Activated CD8-positive, alpha-beta memory T cell treated with anti-CD3 and anti-CD28 coated beads, Interleukin-2, amount 10 ng/mL, durations not matched to agents 7 days and 5 days (primary cell): Measurements from ENCODE around the gene SBK3. TPM values are rescaled to one million over a fixed set of nuclear protein-coding genes. Genes with fewer than 3 reads are reported as not detected.

Experiments used
- ATAC-seq: fragments of 150-1000 bp; cut with Tn5 transposase; one replicate; pipeline ENCODE4 v1.10.0; 2021; ENCODE audit warnings: moderate library complexity
- CTCF ChIA-PET: fragments of 350-600 bp; sonication (Branson Sonifier 250); formaldehyde crosslinking; loops from one replicate; lab custom pipeline; 2021; ENCODE audit warnings: antibody characterized with exemption; lab: Charles Lee
- DNase-seq: peaks from one replicate; pipeline ENCODE4 v3.0.0-alpha.2; 2020
- H3K27ac Mint-ChIP-seq: one replicate; pipeline ENCODE4 v1.8.0; 2021; ENCODE audit warnings: mild to moderate bottlenecking, mixed read lengths
- H3K27me3 Mint-ChIP-seq: one replicate; pipeline ENCODE4 v1.8.0; 2021; ENCODE audit warnings: mixed read lengths
- H3K36me3 Mint-ChIP-seq: one replicate; pipeline ENCODE4 v1.8.0; 2021; ENCODE audit warnings: mild to moderate bottlenecking, mixed read lengths
- H3K4me1 Mint-ChIP-seq: one replicate; pipeline ENCODE4 v1.8.0; 2021; ENCODE audit warnings: mixed read lengths
- H3K4me3 Mint-ChIP-seq: one replicate; pipeline ENCODE4 v1.8.0; 2021; ENCODE audit warnings: mild to moderate bottlenecking, moderate library complexity, mixed read lengths
- H3K9me3 Mint-ChIP-seq: one replicate; pipeline ENCODE4 v1.8.0; 2022; ENCODE audit warnings: low read depth, mixed read lengths
- total RNA-seq, 2 experiments: library from RNA; stranded (reverse); gene quantifications; one replicate each; pipeline ENCODE4 v1.2.3, GENCODE V29; 2021

SBK3 gene
- total RNA-seq, 2 experiments from 2014 or later: not detected

GRCh38 chr19:55493645-55494171 lies 51.6 kb downstream of the SBK3 start:
- Mint-ChIP-seq H3K27ac (no peak overlapping the region), H3K4me3 (no peak overlapping the region), H3K36me3 (no peaks in the 10 kb centered on the region), H3K4me1 (no peaks in the 10 kb centered on the region), H3K27me3 (peaks cover 5% of the 10 kb centered on the region), H3K9me3 (no peaks in the 10 kb centered on the region)
- CTCF ChIA-PET: interaction anchor here (0.9 to 6.4 kb wide), 5 partner anchors 8 to 192 kb away, joined by 3 to 45 read pairs (median 3); partner anchors contain the start of gene ZNF628
- ATAC-seq: no peak
- no peak for DNase-seq

DNA sequence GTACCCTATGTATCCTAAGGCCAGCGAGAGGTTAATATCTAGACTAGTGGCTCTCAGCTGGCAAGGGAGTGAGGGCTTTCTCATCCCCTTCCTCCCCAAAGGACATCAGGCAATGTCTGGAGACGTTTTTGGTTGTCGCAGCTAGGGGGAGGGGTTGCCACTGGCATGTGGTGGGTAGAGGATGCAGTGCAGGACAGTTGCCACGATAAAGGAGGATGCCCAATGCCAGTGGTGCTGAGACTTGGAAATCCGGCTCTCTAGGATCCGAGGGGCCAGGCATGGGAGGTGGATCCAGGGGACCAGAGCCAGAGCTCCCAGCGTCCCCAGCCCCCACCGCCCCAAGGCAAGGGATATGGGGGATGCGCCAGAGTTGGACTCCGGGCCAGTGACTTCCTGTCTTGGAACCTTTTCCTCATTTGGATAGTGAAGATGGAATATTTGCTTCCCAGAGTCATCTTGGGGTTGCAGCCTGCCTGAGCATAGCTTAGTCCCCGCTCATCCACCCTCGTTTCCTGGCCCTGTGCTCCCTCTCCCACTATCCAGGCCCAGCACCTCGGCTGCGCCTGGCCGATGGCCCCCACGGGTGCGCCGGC lies 52.2 kb downstream of the SBK3 start:
- Mint-ChIP-seq H3K9me3 (no peaks in the 10 kb centered on the region), H3K36me3 (no peaks in the 10 kb centered on the region), H3K4me3 (no peak overlapping the region), H3K27ac (no peak overlapping the region), H3K27me3 (peaks cover 5% of the 10 kb centered on the region), H3K4me1 (no peaks in the 10 kb centered on the region)
- CTCF ChIA-PET: interaction anchor here (0.8 to 6.4 kb wide), 4 partner anchors 8 to 191 kb away, joined by 3 to 45 read pairs (median 3); no protein-coding TSS in a partner anchor
- no peak for ATAC-seq
- no peak for DNase-seq

DNA sequence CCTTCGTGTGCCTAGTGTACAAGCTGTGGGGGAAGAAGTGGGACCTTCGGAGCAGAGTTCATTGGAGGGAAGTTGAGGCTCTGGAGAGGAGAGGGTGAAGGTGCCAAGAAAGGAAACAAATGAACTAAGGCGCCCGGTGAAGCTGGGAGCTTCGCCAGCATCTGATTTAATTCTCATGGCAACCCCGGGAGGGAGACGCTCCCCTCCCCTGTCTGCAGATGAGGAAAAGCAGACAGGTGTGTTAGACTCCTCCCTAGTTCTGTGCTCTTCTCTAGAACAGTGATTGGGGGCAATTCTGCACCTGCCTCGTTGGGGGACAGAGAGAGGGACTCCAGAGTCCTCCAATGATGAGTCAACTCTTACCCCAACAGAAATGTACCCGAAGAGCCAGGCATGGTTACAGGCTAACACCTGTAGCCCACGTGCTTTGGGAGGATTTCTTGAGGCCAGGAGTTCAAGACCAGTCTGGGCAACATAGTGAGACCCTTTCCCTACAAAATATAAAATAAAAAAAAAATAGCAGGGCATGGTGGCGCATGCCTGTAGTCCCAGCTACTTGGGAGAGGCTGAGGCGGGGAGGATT lies 52.9 kb downstream of the SBK3 start:
- Mint-ChIP-seq H3K9me3 (no peaks in the 10 kb centered on the region), H3K4me3 (no peak overlapping the region), H3K27me3 (peaks cover 5% of the 10 kb centered on the region), H3K36me3 (no peaks in the 10 kb centered on the region), H3K27ac (no peak overlapping the region), H3K4me1 (no peaks in the 10 kb centered on the region)
- CTCF ChIA-PET: interaction anchor here (0.8 to 6.4 kb wide), 4 partner anchors 9 to 191 kb away, joined by 3 to 45 read pairs (median 3); no protein-coding TSS in a partner anchor
- no peak for ATAC-seq
- DNase-seq: no peak

DNA sequence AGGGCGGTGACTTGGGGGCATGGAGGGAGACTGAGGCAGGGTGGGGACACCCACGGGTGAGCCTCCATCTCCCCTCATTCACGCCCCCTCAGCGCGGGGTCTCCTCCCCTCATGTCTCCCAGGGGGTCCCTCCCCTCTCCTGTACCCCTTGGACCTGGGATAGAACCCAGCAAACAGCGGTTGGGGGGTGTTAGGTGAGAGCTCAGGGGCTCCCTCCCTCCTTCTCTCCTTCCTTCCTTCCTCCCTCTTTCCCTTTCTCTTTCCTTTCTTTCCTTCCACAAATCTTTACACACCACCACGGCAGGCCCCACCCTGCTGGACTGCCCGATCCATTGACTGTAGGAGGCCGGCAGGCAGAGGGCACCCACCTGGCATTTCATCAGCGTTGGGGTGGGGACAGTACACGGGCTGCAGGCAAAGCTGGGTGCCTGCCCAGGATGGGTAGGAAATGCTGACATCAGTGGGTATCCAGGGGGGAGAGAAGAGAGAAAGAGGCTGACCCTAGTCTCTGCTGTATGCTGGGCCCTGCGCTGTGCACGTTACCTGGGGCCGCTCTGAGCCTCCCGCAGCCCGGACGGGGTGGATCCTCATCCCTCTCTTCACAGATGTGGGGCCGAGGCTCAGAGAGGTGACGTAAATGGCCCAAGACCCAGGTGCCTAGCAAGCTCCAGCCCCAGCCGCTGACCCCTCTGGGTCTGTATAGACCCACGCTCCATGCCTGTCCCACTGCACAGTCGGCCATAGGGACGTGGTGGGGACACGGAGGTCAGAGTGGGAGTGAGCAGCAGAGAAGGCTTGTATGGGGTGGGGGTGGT lies 53.6 kb downstream of the SBK3 start:
- CTCF ChIA-PET: interaction anchor here (1.3 to 6.4 kb wide), 3 partner anchors 13 to 351 kb away, joined by 3 to 45 read pairs (median 4); no protein-coding TSS in a partner anchor
- ATAC-seq: no peak
- peaks cover 5% of the 10 kb centered on the region for H3K27me3 Mint-ChIP-seq

More for the DNA sequence above, 53.6 kb downstream of the SBK3 start:
- Mint-ChIP-seq H3K9me3 (no peaks in the 10 kb centered on the region), H3K4me1 (no peaks in the 10 kb centered on the region), H3K4me3 (no peak overlapping the region), H3K36me3 (no peaks in the 10 kb centered on the region), H3K27ac (no peak overlapping the region)
- DNase-seq: no peak

Other genes with a start within 250 kb of the SBK3 start
- gene TMEM150B, start 220.2 kb downstream of the SBK3 start, total RNA-seq: 1 to 10 TPM; 1.2 to 2.4 TPM
- gene KMT5C, start 205.7 kb downstream of the SBK3 start, total RNA-seq: 10 to 100 TPM; 26.4 to 35.3 TPM
- 1 to 10 TPM in 1 of 2 experiments, under 1 TPM in 1; 0.19 to 2.0 TPM for gene COX6B2, start 190.8 kb downstream of the SBK3 start, total RNA-seq
- not detected for gene GARIN5B, start 182.3 kb downstream of the SBK3 start, total RNA-seq
- gene IL11, start 175.1 kb downstream of the SBK3 start, total RNA-seq: under 1 TPM; 0.50 to 0.68 TPM
- gene TMEM190, start 168.7 kb downstream of the SBK3 start, total RNA-seq: not detected
- gene TMEM238, start 161.3 kb downstream of the SBK3 start, total RNA-seq: 10 to 100 TPM; 14.1 to 23.0 TPM
- 1,000 to 10,000 TPM; 2,244 to 2,759 TPM for gene RPL28, start 159.6 kb downstream of the SBK3 start, total RNA-seq
- gene UBE2S, start 137.8 kb downstream of the SBK3 start, total RNA-seq: 100 to 1,000 TPM; 311 to 421 TPM
- not detected for gene SHISA7, start 102.2 kb downstream of the SBK3 start, total RNA-seq
- gene ISOC2, start 83.9 kb downstream of the SBK3 start, total RNA-seq: 10 to 100 TPM; 28.2 to 35.7 TPM
- not detected for gene C19orf85, start 80.8 kb downstream of the SBK3 start, total RNA-seq
- gene ZNF628, start 68.9 kb downstream of the SBK3 start, total RNA-seq: 1 to 10 TPM; 8.8 to 8.9 TPM
- 10 to 100 TPM; 14.6 to 23.2 TPM for gene NAT14, start 60.4 kb downstream of the SBK3 start, total RNA-seq
- under 1 TPM; 0.68 to 0.79 TPM for gene SSC5D, start 57.1 kb downstream of the SBK3 start, total RNA-seq
- not detected for gene SBK2, start 8.4 kb downstream of the SBK3 start, total RNA-seq
- 1 to 10 TPM; 5.6 to 7.5 TPM for gene ZNF579, start 35.3 kb upstream of the SBK3 start, total RNA-seq
- 10 to 100 TPM; 13.0 to 15.7 TPM for gene FIZ1, start 54.0 kb upstream of the SBK3 start, total RNA-seq
- gene ZNF524, start 54.7 kb upstream of the SBK3 start, total RNA-seq: 10 to 100 TPM; 26.5 to 30.2 TPM
- 10 to 100 TPM; 14.4 to 16.7 TPM for gene ZNF865, start 60.1 kb upstream of the SBK3 start, total RNA-seq
- 1 to 10 TPM; 5.1 to 7.3 TPM for gene ZNF784, start 79.0 kb upstream of the SBK3 start, total RNA-seq
- 10 to 100 TPM; 33.1 to 33.7 TPM for gene ZNF580, start 95.5 kb upstream of the SBK3 start, total RNA-seq
- 10 to 100 TPM; 23.7 to 25.4 TPM for gene ZNF581, start 98.1 kb upstream of the SBK3 start, total RNA-seq
- 1 to 10 TPM; 5.9 TPM for gene CCDC106, start 102.7 kb upstream of the SBK3 start, total RNA-seq
- gene U2AF2, start 109.5 kb upstream of the SBK3 start, total RNA-seq: 100 to 1,000 TPM; 284 to 324 TPM
- gene EPN1, start 129.7 kb upstream of the SBK3 start, total RNA-seq: 10 to 100 TPM; 55.7 to 63.7 TPM
- not detected for gene NLRP9, start 192.9 kb upstream of the SBK3 start, total RNA-seq
- gene RFPL4A, start 213.6 kb upstream of the SBK3 start, total RNA-seq: not detected
- not detected for gene RFPL4AL1, start 223.6 kb upstream of the SBK3 start, total RNA-seq